ENCODE measurements around the gene CASP5.
"Not testable (repeated sequence)": the region's sequence is repeated elsewhere in the genome, so short reads cannot be mapped to it uniquely, and the experiment has no call there.

Gene CASP5

DNA sequence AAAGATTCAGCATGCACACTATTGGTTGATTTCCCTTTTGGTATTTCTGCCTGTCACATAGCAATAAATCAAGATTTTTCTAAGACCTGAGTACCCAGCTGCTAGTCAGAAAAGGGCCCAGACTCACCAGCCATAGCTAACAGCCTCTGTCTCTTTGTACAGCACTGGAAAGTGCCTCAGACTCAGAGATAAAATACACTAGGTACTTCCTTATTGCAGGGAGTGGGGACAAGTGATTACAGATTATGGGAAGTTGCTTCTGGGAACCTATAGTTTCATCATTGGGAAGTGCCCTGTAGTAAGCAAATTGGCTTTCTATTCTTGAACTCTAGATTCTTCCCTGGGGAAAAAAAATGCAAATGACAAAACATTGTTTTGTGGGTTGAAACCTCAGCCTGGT lies at the start of gene CASP5:
CASP5 (minus strand) TSS at position 166 of the 400 bp plus-strand sequence; CDS start at position 134, 32 bp downstream.
- DNase-seq (ENCODE audit: low read depth in 2 of 2) = no peak

DNA sequence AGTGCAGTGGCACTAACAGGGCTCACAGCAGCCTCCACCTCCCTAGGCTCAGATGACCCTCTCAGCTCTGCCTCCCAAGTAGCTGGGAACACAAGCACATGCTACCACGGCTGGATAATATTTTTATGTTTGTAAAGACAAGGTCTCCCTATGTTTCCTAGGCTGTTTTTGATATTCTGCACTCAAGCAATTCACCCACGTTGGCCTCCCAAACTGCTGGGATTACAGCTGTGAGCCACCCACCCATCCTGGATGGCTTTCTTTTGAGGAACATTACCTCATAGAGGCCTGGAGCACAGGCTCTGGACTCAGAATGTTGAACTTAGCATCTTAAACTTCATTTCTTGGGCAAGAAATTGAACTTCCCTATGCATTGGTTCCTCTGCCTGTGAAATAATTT lies 49.1 kb upstream of the CASP5 start:
- not testable (repeated sequence) for DNase-seq (ENCODE audit: low read depth in 2 of 2)

- DNase-seq (ENCODE audit: low read depth in 2 of 2) = no peak
Measured at GRCh38 chr11:105071089-105071732, 48.2 kb upstream of the CASP5 start.

DNA sequence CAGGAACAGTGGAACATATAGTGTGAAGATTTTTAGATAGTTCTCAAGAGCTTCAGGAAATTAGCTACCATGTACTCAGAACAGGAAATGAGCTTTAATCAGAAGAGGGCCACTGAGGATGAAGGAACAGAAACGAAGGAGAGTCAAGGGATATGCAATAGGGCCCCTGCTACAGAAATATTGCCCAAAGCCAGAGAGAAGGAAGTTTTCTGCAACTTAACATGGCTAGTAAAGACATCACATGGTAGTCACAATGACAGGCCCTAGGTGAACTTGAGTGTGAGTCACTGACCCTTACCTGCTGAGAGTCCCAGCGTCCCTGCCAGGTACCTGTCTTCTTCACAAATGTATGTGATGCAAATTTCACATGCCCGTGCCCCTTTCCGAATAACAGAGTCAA lies 47.3 kb upstream of the CASP5 start:
- DNase-seq (ENCODE audit: low read depth in 2 of 2) = no peak

DNA sequence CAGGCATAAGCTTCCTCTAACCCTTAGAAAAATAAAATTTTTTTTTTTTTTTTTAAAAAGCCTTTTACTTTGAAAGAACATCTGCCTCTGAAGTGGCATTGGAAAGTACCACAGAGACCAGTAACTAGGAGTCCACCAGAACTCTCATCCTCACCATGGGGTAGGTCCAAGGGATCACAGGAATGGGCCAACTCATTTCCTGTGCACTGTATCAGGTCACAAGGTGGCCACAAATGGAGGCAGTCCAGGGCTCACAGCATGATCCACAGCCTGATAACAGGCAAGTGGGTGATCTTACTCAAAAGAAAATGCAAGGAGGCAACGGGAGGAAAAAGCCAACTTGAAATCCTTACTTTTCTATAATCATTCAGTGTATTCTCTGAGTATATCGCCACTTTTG lies 46.8 kb upstream of the CASP5 start:
- not testable (repeated sequence) for DNase-seq (ENCODE audit: low read depth in 2 of 2)

GRCh38 chr11:105063245-105063941 lies 40.4 kb upstream of the CASP5 start:
- not testable (repeated sequence) for DNase-seq (ENCODE audit: low read depth in 2 of 2)

GRCh38 chr11:105057432-105057831 lies 34.5 kb upstream of the CASP5 start:
- no peak for DNase-seq (ENCODE audit: low read depth in 2 of 2)

- DNase-seq (ENCODE audit: low read depth in 2 of 2) = no peak
Measured at GRCh38 chr11:105056446-105056845, 33.5 kb upstream of the CASP5 start.

DNA sequence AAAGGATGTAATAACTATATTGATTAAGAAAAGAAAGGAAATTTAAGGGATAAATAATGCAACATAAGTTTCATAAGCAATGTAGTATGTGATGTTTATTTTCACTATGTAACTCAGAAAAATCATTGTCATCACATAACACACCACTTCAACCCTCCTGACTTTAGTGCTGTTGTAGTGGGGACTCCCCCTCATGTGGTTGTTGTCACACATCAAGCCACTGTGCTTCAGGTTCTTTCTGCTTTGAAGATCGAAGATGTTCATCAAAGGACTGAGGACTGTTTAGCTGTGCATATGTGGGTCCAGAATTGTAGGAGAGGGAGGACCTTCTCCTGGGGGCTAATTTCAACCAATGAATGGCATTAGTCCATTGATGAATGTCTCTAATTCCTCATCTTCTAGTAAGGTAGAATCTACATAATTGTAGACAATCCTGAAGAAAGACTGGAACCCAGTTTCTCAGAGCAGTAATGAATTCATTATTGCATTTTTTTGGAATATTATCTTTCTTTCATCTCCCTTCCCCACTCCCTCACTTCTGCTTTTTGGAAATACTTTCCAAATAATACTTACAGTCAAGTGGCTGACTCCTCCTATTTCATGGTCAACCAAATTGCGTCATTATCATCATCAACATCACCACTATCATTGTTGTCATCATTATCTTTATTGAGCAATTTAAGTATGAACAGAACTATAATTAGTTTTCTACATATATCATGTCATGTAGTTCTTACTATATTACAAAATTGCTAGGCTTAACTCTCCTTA lies 31.9 kb upstream of the CASP5 start:
- DNase-seq (ENCODE audit: low read depth in 2 of 2) = no peak

GRCh38 chr11:105052487-105052886 lies 29.5 kb upstream of the CASP5 start:
- DNase-seq (ENCODE audit: low read depth in 2 of 2) = no peak

DNA sequence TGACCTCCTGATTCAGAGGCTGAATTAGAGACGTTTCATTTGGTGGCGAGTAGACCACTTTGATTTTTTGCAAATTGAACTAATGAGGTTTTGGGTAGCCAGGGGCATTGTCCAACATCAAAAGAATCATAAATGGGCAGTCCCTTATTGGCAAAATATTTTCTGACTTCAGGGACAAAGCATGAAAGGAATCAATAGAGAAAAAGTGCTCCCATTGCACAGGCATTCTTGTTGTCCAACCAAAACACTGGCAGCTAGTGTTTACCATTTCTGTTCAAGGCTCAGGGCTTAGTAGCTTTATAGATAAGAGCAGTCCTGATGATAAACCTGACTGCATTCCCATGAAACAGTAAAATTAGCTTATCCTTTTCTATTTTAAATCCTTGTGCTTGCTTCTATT lies 28.6 kb upstream of the CASP5 start:
- no peak for DNase-seq (ENCODE audit: low read depth in 2 of 2)

DNA sequence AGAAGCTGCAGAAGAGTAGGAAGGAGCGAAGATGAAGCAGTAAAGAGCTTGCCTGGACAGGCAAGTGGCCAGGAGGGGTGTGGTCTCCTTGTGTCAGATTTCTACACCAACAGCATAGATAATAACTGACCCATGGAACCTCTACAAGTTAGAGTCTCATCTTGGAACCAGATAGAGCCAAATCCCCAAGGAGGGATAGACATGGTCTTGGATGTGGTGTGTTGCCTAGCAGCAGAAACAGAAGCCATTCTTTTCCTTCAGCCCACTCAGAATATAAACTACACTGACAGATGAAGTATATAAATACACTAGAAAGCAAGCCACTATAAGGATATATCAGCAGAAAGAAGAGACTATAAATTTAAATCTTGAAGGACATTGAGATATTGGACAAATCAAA lies 26.5 kb upstream of the CASP5 start:
- DNase-seq (ENCODE audit: low read depth in 2 of 2) = no peak

DNA sequence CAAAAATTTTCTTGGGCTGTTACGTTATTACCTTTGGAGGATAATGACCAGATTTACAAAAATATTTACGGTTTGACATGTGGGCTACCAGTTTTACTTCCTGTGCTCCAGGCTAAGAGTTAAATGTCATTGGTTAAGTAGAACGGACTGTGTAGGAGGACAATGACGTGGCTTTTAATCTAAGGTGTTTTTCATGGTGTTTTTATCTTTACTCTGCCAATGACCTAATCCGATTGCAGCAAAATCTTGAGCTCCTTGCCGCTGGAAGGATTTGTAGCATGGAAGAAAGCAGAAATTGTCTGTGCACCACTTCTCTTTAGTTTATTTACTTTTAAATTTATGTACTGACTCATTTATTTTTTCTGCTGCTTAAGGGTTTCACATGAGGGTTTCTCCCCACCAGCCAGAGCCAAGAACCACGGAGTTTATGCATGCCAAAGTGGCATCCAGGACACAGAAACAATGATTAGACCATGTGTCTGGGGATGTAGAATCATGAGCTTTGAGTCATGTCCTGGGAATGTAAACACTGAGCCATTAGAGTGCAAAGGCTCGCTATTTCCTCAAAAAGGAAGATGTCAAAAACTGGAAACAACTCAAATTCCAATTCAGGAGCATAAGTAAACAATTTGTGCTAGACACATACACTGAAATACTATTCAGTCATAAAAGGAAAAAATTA lies 24.1 kb upstream of the CASP5 start:
- DNase-seq (ENCODE audit: low read depth in 2 of 2) = no peak

- no peak for DNase-seq (ENCODE audit: low read depth in 2 of 2)
Measured at GRCh38 chr11:105045676-105046296, 22.8 kb upstream of the CASP5 start.

GRCh38 chr11:105044557-105045524 lies 21.9 kb upstream of the CASP5 start, which contains the start of gene CARD16:
CARD16 (minus strand) TSS chr11:105045335; CDS start chr11:105045297, 38 bp downstream.
- DNase-seq (ENCODE audit: low read depth in 2 of 2) = peak in 1 of 2 donors; percentile 3

- no peak for DNase-seq (ENCODE audit: low read depth in 2 of 2)
Measured at GRCh38 chr11:105042178-105042577, 19.2 kb upstream of the CASP5 start.

DNA sequence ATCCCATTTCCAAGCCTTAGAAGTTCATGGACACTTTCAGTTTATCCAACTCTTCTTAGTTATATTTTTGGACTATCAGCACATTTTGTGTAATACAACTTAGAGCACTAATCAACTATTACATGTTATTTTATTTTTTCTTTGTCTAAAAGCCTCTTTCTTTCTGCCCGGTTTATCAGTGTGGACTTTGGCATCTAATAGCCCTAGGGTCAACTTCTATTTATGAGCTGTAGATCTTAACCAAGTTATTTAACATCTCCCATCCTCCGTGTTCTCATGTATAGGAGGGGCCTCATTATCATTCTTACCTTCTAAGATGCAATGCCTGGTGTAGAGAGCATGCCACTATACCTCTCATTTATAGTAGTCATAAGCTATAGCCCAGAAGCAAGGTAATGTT lies 17.7 kb upstream of the CASP5 start:
- no peak for DNase-seq (ENCODE audit: low read depth in 2 of 2)

- no peak for DNase-seq (ENCODE audit: low read depth in 2 of 2)
Measured at GRCh38 chr11:105034813-105035620, 12.0 kb upstream of the CASP5 start, which contains the start of gene CASP1. CASP1 (minus strand) TSS chr11:105035144; CDS start chr11:105035113, 31 bp downstream.

GRCh38 chr11:105034388-105034787 lies 11.4 kb upstream of the CASP5 start:
- DNase-seq (ENCODE audit: low read depth in 2 of 2) = not testable (repeated sequence)
